Endothelial cell of umbilical vein (primary cell): ENCODE measurements around the gene IRF6. TPM values are rescaled to one million over a fixed set of nuclear protein-coding genes. Genes with fewer than 3 reads are reported as not detected.

ENCODE experiments used
- BruUV-seq: library from RNA; stranded (reverse); fragments of 400-500 nt; replicated peaks from 2 replicates; lab custom pipeline; 2021; lab: Mats Ljungman, UMichigan
- CTCF ChIA-PET: fragments of 300-600, 350-600 bp; sonication (Branson Sonifier 250); formaldehyde crosslinking; loops from one replicate; lab custom pipeline; 2021; ENCODE audit warnings: antibody characterized with exemption, inconsistent platforms; lab: Charles Lee
- POLR2A ChIA-PET: fragments of 300-600, 350-600 bp; sonication (Branson Sonifier 250); formaldehyde crosslinking; loops from one replicate; lab custom pipeline; 2021; ENCODE audit warnings: antibody characterized with exemption, inconsistent platforms; lab: Charles Lee
- DNase-seq: peaks from one replicate; pipeline ENCODE4 v3.0.0-alpha.2; 2011; ENCODE audit warnings: low read depth, low spot score
- FAIRE-seq: peaks from 2 replicates; lab custom pipeline; 2011; peaks lifted over from hg19 to GRCh38; lab: Jason Lieb, UNC
- H2AFZ ChIP-seq: 2 replicates; pipeline ENCODE4 v1.6.0; 2012; ENCODE audit warnings: low read depth, low read length, control low read depth, inconsistent platforms
- H3K27ac ChIP-seq: 2 replicates; pipeline ENCODE4 v1.5.1; 2011; ENCODE audit warnings: low read depth, mild to moderate bottlenecking, control low read depth, low read length, moderate library complexity; ENCODE audit not compliant: insufficient read depth
- H3K27me3 ChIP-seq, 2 experiments: 2 replicates each; pipeline versions ENCODE4 v1.6.0 to v1.6.1; 2011; ENCODE audit warnings: low read length in 2 of 2, mixed read lengths in 1 of 2; ENCODE audit not compliant: control insufficient read depth in 2 of 2, insufficient read depth in 2 of 2
- H3K36me3 ChIP-seq, 2 experiments: 2 replicates in 1 of 2; 3 replicates in 1 of 2; pipeline ENCODE4 v1.5.1; 2011; ENCODE audit warnings: low read length in 2 of 2, mild to moderate bottlenecking in 1 of 2, moderate library complexity in 1 of 2; ENCODE audit not compliant: control insufficient read depth in 2 of 2, insufficient read depth in 2 of 2; ENCODE audit errors: extremely low read depth in 1 of 2
- H3K4me1 ChIP-seq: 3 replicates; pipeline ENCODE4 v1.5.1; 2011; ENCODE audit warnings: mild to moderate bottlenecking, low read length; ENCODE audit not compliant: control insufficient read depth, insufficient read depth; ENCODE audit errors: extremely low read depth
- H3K4me2 ChIP-seq: 2 replicates; pipeline ENCODE4 v1.6.1; 2011; ENCODE audit warnings: low read length, control low read depth, mixed read lengths; ENCODE audit not compliant: insufficient read depth
- H3K4me3 ChIP-seq, 3 experiments: fragments of 200-600 bp in 1 of 3; sonication (generic), shearing (Covaris generic) in 1 of 3; replicated peaks in 1 of 3; 2 replicates each; pipeline ENCODE4 v1.5.1; 2011 to 2016; ENCODE audit warnings: control low read depth in 3 of 3, low read length in 3 of 3, mild to moderate bottlenecking in 2 of 3, inconsistent platforms in 1 of 3, low read depth in 1 of 3, moderate library complexity in 1 of 3; ENCODE audit not compliant: insufficient read depth in 1 of 3
- H3K79me2 ChIP-seq: 2 replicates; pipeline ENCODE4 v1.6.0; 2012; ENCODE audit warnings: low read length, inconsistent platforms; ENCODE audit not compliant: control insufficient read depth, insufficient read depth
- H3K9ac ChIP-seq: replicated peaks from 2 replicates; pipeline ENCODE3; 2011; ENCODE audit warnings: low read length, control low read depth; ENCODE audit not compliant: insufficient read depth; ENCODE audit errors: extremely low read depth
- H3K9me1 ChIP-seq: replicated peaks from 3 replicates; pipeline ENCODE4 v1.6.0; 2011; ENCODE audit warnings: mild to moderate bottlenecking, low read length; ENCODE audit not compliant: control insufficient read depth, insufficient read depth; ENCODE audit errors: extremely low read depth
- H3K9me3 ChIP-seq: replicated peaks from 2 replicates; pipeline ENCODE4 v1.5.1; 2012; ENCODE audit warnings: low read length, inconsistent platforms; ENCODE audit not compliant: control insufficient read depth, insufficient read depth
- H4K20me1 ChIP-seq: replicated peaks from 2 replicates; pipeline ENCODE3; 2011; ENCODE audit warnings: mild to moderate bottlenecking, low read length; ENCODE audit not compliant: control insufficient read depth, insufficient read depth; ENCODE audit errors: extremely low read depth
- EZH2 ChIP-seq: IDR thresholded peaks from 2 replicates; pipeline ENCODE4 v1.6.1; 2012; ENCODE audit warnings: borderline replicate concordance, low read depth, mild to moderate bottlenecking, moderate library complexity, low read length, inconsistent platforms; ENCODE audit not compliant: severe bottlenecking
- FOS ChIP-seq: IDR thresholded peaks from 2 replicates; pipeline ENCODE4 v1.6.1; 2011; ENCODE audit warnings: mild to moderate bottlenecking, low read length, moderate library complexity, borderline replicate concordance; ENCODE audit not compliant: insufficient read depth
- GATA2 ChIP-seq: IDR thresholded peaks from 2 replicates; pipeline ENCODE4 v1.7.0; 2011; ENCODE audit warnings: low read depth, mild to moderate bottlenecking, moderate library complexity, mixed read lengths, low read length; ENCODE audit not compliant: insufficient read length, insufficient read depth
- JUN ChIP-seq: IDR thresholded peaks from 2 replicates; pipeline ENCODE4 v1.6.1; 2011; ENCODE audit warnings: borderline replicate concordance, low read depth; ENCODE audit not compliant: insufficient read length, insufficient read depth
- MYC ChIP-seq: IDR thresholded peaks from one replicate; pipeline ENCODE4 v1.6.1; 2011; ENCODE audit warnings: mild to moderate bottlenecking, low read depth, low read length
- POLR2A ChIP-seq: IDR thresholded peaks from 2 replicates; pipeline ENCODE4 v1.6.1; 2012; ENCODE audit warnings: low read depth, mild to moderate bottlenecking, control low read depth, low read length
- POLR2AphosphoS5 ChIP-seq: IDR thresholded peaks from 2 replicates; pipeline ENCODE4 v1.6.1; 2012; ENCODE audit warnings: low read depth, mild to moderate bottlenecking, control low read depth, low read length, moderate library complexity; ENCODE audit not compliant: insufficient read depth
- dilution Hi-C: fragments of 300-500 bp; cut with MboI; formaldehyde crosslinking; loops from one replicate; pipeline ENCODE4 v1.15.0; 2019; ENCODE audit warnings: low sequenced_read_pairs; ENCODE audit not compliant: extremely low pct_ligation_motif_present
- intact Hi-C: fragments of 100-400 bp; cut with micrococcal nuclease; formaldehyde crosslinking; loops from one replicate; pipeline ENCODE4 v1.10.0; 2022
- polyA plus RNA-seq, 4 experiments: library from polyadenylated mRNA; depleted of rRNA in 3 of 4; stranded (reverse) in 3 of 4; unstranded in 1 of 4; fragments of >200 nt; gene quantifications; 2 replicates each; pipeline versions ENCODE4 v1.2.1 to v1.2.3, GENCODE V29; 2011 to 2012; ENCODE audit warnings: missing spikeins in 1 of 4
- total RNA-seq: library from RNA; stranded (reverse); gene quantifications from 2 replicates; pipeline ENCODE4 v1.2.3, GENCODE V29; 2021
- TF ChIP-seq, protein P1 (sequence below): IDR thresholded peaks from 2 replicates; pipeline ENCODE4 v1.6.1; 2011; ENCODE audit not compliant: insufficient read depth, insufficient read length
- TF ChIP-seq, protein P2 (sequence below), 2 donors: IDR thresholded peaks; 1 replicate in 1 of 2; 2 replicates in 1 of 2; pipeline ENCODE4 v1.5.1; 2011; ENCODE audit warnings: low read length in 2 of 2, mild to moderate bottlenecking in 2 of 2, moderate library complexity in 2 of 2, control low read depth in 1 of 2, inconsistent platforms in 1 of 2, low read depth in 1 of 2; ENCODE audit not compliant: insufficient read depth in 1 of 2; ENCODE audit errors: extremely low read depth in 1 of 2

IRF6 gene
- total and polyA plus RNA-seq, 2 donors (not counting 3 experiments of a cell fraction or from before 2014, with no cell fraction given), result 42.0 to 55.8 TPM

DNA sequence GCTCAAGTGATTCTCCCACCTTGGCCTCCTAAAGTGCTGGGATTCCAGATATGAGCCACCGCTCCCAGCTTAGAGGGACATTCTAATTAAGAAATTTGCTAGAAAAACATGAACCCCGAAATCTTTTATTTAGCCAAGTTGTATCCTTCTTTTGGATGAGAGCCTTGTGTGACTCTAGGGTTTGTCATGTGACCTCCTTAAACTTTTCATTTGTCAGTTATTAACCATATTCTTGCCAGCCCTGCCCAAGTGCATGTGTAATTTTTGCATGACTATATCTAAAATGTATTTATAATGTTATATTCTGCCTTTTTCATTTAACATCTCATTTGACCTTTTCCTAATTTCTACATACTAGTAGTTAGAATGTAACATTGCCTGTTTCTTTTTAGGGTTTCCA, 23.8 kb upstream of the IRF6 start:
- Histone ChIP-seq H2AFZ (no peak overlapping the region), H4K20me1 (no peaks in the 10 kb centered on the region), H3K79me2 (peaks cover 14% of the 10 kb centered on the region), H3K27me3 (no peaks in the 10 kb centered on the region), H3K36me3 (peaks cover 8 to 11% of the 10 kb centered on the region in 2 experiments), H3K9me3 (no peaks in the 10 kb centered on the region), H3K4me2 (peak overlapping the region; percentile 45), H3K27ac (no peak overlapping the region), H3K4me1 (peaks cover 41% of the 10 kb centered on the region), H3K9me1 (no peaks in the 10 kb centered on the region), H3K9ac (no peak overlapping the region), H3K4me3 (no peak overlapping the region)
- no peak for FAIRE-seq
- no peak for DNase-seq
- TF ChIP-seq GATA2 (no peak), POLR2A (no peak), POLR2AphosphoS5 (no peak), MYC (no peak), JUN (no peak), FOS (no peak), EZH2 (no peak)
- TF ChIP-seq, protein P1, sequence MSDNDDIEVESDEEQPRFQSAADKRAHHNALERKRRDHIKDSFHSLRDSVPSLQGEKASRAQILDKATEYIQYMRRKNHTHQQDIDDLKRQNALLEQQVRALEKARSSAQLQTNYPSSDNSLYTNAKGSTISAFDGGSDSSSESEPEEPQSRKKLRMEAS, result no peak
- TF ChIP-seq, protein P2, sequence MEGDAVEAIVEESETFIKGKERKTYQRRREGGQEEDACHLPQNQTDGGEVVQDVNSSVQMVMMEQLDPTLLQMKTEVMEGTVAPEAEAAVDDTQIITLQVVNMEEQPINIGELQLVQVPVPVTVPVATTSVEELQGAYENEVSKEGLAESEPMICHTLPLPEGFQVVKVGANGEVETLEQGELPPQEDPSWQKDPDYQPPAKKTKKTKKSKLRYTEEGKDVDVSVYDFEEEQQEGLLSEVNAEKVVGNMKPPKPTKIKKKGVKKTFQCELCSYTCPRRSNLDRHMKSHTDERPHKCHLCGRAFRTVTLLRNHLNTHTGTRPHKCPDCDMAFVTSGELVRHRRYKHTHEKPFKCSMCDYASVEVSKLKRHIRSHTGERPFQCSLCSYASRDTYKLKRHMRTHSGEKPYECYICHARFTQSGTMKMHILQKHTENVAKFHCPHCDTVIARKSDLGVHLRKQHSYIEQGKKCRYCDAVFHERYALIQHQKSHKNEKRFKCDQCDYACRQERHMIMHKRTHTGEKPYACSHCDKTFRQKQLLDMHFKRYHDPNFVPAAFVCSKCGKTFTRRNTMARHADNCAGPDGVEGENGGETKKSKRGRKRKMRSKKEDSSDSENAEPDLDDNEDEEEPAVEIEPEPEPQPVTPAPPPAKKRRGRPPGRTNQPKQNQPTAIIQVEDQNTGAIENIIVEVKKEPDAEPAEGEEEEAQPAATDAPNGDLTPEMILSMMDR (IDR thresholded peaks at IDR 0.05; ENCODE audit: extremely low read depth in 1 of 2, insufficient read depth in 1 of 2, low read depth in 1 of 2, low read length in 2 of 2), result no peak
- dilution Hi-C loops, result loop anchor here (25.0 kb wide), 1 partner anchor 533 kb away; no protein-coding TSS in a partner anchor
- CTCF ChIA-PET, result interaction anchor here (0.7 to 1.1 kb wide), 3 partner anchors 9 to 21 kb away, joined by 3 to 5 read pairs (median 3); no protein-coding TSS in a partner anchor
- intact Hi-C loops, result no loop called here
- no TSS peak for BruUV-seq
- POLR2A ChIA-PET, result no interaction called here
